GM10266 (cell line): ENCODE data around the gene FBLN2.

Experiments used
- DNase-seq: peaks from one replicate; pipeline ENCODE4 v3.0.0; 2012; ENCODE audit errors: extremely low spot score
- TF ChIP-seq, protein P1 (sequence below): IDR thresholded peaks from 2 replicates; pipeline ENCODE4 v1.5.1; 2012; ENCODE audit warnings: mild to moderate bottlenecking, low read depth; ENCODE audit not compliant: control insufficient read depth, insufficient read depth; ENCODE audit errors: missing control alignments

Gene FBLN2

GRCh38 chr3:13535526-13535875 lies 13.4 kb upstream of the FBLN2 start:
- TF ChIP-seq, protein P1, sequence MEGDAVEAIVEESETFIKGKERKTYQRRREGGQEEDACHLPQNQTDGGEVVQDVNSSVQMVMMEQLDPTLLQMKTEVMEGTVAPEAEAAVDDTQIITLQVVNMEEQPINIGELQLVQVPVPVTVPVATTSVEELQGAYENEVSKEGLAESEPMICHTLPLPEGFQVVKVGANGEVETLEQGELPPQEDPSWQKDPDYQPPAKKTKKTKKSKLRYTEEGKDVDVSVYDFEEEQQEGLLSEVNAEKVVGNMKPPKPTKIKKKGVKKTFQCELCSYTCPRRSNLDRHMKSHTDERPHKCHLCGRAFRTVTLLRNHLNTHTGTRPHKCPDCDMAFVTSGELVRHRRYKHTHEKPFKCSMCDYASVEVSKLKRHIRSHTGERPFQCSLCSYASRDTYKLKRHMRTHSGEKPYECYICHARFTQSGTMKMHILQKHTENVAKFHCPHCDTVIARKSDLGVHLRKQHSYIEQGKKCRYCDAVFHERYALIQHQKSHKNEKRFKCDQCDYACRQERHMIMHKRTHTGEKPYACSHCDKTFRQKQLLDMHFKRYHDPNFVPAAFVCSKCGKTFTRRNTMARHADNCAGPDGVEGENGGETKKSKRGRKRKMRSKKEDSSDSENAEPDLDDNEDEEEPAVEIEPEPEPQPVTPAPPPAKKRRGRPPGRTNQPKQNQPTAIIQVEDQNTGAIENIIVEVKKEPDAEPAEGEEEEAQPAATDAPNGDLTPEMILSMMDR, result no peak
- no peak for DNase-seq

DNA sequence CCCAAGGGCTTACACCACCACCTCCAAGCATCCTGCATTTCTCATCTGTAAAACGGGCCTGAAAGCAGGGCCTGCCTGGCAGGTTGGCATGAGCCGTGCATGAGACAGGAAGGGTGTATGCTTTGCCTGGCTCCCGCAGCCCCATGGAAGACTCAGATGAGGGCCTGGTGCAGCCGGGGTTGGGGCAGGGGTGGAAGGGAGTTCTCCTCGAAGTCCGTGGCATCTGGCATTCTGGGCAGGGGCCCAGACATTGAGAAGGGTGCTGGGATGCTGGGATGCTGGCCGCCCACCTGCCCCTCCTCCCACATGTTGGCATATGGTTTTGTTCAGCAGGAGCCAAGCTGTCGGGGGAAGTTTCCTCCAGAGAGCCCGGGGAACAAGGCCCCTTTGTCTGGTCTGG lies 13.0 kb upstream of the FBLN2 start:
- DNase-seq, result no peak
- TF ChIP-seq, protein P1, result no peak

- no peak for DNase-seq
- TF ChIP-seq, protein P1, result no peak
Measured at GRCh38 chr3:13536432-13536831, 12.5 kb upstream of the FBLN2 start.

DNA sequence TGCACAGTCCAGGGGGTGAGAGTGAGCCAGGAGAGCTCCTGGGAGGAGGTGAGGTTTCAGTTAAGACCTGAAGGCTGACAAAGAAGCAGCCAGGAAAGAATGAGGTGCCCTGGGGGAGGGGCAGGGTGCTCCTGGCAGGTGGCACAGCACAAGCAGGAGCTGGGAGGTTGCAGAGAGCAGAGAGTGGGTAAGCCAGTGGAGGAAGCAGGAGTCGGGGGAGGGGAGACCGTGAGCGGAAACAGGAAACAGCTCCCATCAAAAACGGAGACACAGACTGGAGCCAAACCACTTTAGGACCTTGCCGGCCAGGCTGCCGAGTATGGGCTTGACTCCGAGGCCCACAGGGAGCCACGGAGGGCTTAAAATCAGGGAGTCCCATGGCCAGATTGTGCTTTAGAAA lies 12.1 kb upstream of the FBLN2 start:
- DNase-seq, result no peak
- TF ChIP-seq, protein P1, result no peak

- TF ChIP-seq, protein P1, result no peak
- DNase-seq, result no peak
Measured at GRCh38 chr3:13537244-13537908, 11.5 kb upstream of the FBLN2 start.

DNA sequence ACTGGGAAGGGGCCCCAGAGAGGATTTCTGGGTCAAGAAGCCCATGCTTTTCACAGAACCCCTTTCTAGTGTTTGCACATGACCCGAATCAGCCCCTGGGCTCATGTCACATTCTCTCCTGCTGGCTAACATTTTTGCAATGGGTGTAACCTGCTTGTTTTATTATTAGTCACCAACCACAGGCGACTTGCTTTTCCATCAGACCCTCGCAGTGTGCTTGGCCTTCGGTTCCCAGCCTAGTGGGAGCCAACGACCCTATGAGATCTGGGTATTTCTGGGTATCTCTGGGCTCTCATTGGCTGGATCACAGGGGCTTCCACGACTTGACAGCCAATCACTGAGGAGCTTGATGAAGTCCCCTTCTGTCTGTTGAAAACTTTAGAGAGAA lies 11.0 kb upstream of the FBLN2 start:
- no peak for DNase-seq

More for the DNA sequence above, 11.0 kb upstream of the FBLN2 start:
- TF ChIP-seq, protein P1, result no peak
